Colonic mucosa (tissue), 4 donors: ENCODE measurements around the gene GRHPR. TPM values are rescaled to one million over a fixed set of nuclear protein-coding genes. Genes with fewer than 3 reads are reported as not detected.

ENCODE experiments used
- DNase-seq: peaks from one replicate; pipeline ENCODE4 v3.0.0-alpha.2; 2020
- H3K27ac ChIP-seq: fragments of 200-600 bp; one replicate; pipeline ENCODE4 v1.8.0; 2021
- H3K27me3 ChIP-seq: fragments of 200-600 bp; one replicate; pipeline ENCODE4 v1.8.0; 2021
- H3K36me3 ChIP-seq: fragments of 200-600 bp; one replicate; pipeline ENCODE4 v1.8.0; 2021
- H3K4me1 ChIP-seq: fragments of 200-600 bp; one replicate; pipeline ENCODE4 v1.8.0; 2021; ENCODE audit warnings: mild to moderate bottlenecking
- H3K4me3 ChIP-seq: fragments of 200-600 bp; one replicate; pipeline ENCODE4 v1.8.0; 2021
- H3K9ac ChIP-seq, 2 donors: one replicate each; pipeline ENCODE4 v1.7.0; 2013; ENCODE audit warnings: control low read depth in 2 of 2, low read depth in 2 of 2, low read length in 2 of 2
- H3K9me3 ChIP-seq: fragments of 200-600 bp; one replicate; pipeline ENCODE4 v1.8.0; 2021
- CTCF ChIP-seq: fragments of 200-600 bp; IDR thresholded peaks from one replicate; pipeline ENCODE4 v1.8.0; 2022; ENCODE audit warnings: antibody characterized with exemption, mild to moderate bottlenecking
- intact Hi-C: fragments of 100-400 bp; cut with DNase I; formaldehyde crosslinking; loops from one replicate; pipeline ENCODE4 v1.14.1; 2022
- total RNA-seq, 2 donors: library from RNA; stranded (reverse); fragmentation: NEBNext Ultra II Directional in 1 of 2; extraction: Animal tissue kit (Norgen Biotek cat#: 25700) in 1 of 2; gene quantifications; one replicate each; pipeline ENCODE4 v1.2.1, GENCODE V29; 2021
- donor health status: healthy.
- donor health status: DM: no; HTN: no; CAD: no.
- donor health status: DM: no; HTN: no; CAD: no.

GRHPR gene
- total RNA-seq, 2 donors from 2014 or later: 71.1 to 94.0 TPM

DNA sequence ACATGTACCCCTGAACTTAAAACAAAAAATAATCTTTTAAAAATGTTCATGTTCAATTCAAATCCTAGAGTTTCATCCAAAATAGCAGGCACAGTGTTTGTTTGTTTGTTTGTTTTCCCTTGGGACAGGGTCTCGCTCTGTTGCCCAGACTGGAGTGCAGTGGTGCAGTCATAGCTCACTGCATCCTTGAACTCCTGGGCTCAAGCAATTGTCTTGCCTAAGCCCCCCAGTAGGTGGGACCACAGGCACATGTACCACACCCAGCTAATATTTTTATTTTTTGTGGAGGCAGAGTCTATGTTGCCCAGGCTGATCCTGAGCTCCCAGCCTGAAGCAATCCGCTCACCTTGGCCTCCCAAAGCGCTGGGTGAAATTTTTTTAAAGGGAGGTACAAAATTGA lies 58.3 kb downstream of the GRHPR start:
- no peak overlapping the region for H3K9ac ChIP-seq
- intact Hi-C loops: no loop called here
- H3K36me3 ChIP-seq: no peaks in the 10 kb centered on the region
- H3K4me3 ChIP-seq: no peak overlapping the region
- no peak overlapping the region for H3K27ac ChIP-seq
- H3K9me3 ChIP-seq: no peaks in the 10 kb centered on the region
- no peak for DNase-seq
- H3K4me1 ChIP-seq: peaks cover 3% of the 10 kb centered on the region
- TF ChIP-seq CTCF: no peak
- no peaks in the 10 kb centered on the region for H3K27me3 ChIP-seq

DNA sequence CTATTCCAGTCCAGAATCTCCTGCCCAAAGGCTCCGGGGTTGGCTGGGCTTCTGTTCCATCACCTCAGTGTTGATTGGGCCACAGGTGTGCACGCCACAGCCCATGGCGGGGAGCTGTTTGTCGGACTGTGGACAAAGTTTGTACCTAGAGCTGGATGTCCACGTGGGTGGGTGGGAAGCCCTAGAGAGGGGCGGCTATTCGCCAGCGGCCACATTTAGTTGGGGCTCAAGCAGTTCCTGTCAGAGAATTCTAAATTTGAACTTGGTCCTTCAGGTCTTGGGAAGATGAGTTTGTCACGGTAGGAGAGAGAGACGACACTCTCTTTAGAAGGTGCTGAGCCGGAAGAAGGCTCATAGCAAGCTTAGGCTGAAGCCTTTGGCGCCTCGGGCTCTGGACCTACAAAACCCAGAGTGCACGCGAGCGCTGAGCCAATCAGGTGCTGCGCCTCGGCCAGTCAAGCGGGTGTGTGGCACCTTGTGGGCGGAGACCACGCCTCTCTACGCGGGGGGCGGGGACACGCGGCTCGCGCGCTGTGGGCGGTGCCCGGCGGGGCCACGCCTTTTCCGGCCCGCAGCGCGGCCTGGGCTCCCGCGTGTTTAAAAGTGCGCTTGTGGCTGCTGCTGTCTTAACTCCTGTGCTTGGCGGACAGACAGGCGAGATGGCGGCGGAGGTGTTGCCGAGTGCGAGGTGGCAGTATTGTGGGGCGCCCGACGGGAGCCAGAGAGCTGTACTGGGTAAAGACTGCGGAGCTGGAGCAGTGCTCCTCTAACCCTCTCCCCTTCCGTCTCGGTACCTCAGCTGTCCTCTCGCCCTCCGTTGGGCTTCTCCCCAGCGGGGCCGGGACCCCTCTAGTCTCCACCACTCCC lies 63.1 kb downstream of the GRHPR start, which contains the start of gene POLR1E:
Gene POLR1E (plus strand): TSS at position 560 of the 867 bp plus-strand sequence. CDS start 100 bp downstream, at position 660.
- Histone ChIP-seq H3K9ac (peak within 1 kb of the TSS; percentile 80 to 94), H3K36me3 (no peaks in the 10 kb centered on the region), H3K4me3 (peak within 1 kb of the TSS; percentile 83), H3K9me3 (no peaks in the 10 kb centered on the region), H3K27ac (peak within 1 kb of the TSS; percentile 41), H3K27me3 (no peaks in the 10 kb centered on the region), H3K4me1 (peaks cover 9% of the 10 kb centered on the region)
- intact Hi-C loops: no loop called here
- peak; percentile 97 for DNase-seq
- no peak for TF ChIP-seq CTCF

GRCh38 chr9:37486256-37486615 lies 63.7 kb downstream of the GRHPR start:
- no peak for TF ChIP-seq CTCF
- H3K4me1 ChIP-seq: peaks cover 9% of the 10 kb centered on the region
- no peaks in the 10 kb centered on the region for H3K27me3 ChIP-seq
- H3K36me3 ChIP-seq: no peaks in the 10 kb centered on the region
- no peaks in the 10 kb centered on the region for H3K9me3 ChIP-seq
- no peak for DNase-seq
- peak overlapping the region; percentile 15 for H3K27ac ChIP-seq
- intact Hi-C loops: no loop called here
- peak overlapping the region; percentile 83 for H3K4me3 ChIP-seq
- H3K9ac ChIP-seq: peak overlapping the region; percentile 80 to 94

Other genes starting within 250 kb of the GRHPR start
- gene ZBTB5, start 42.8 kb downstream of the GRHPR start, total RNA-seq: 1 to 10 TPM; 8.9 to 9.7 TPM
- gene POLR1E, start 63.3 kb downstream of the GRHPR start, total RNA-seq: 10 to 100 TPM; 10.8 to 19.3 TPM
- 1 to 10 TPM; 2.7 to 2.9 TPM for gene FBXO10, start 153.7 kb downstream of the GRHPR start, total RNA-seq
- gene TOMM5, start 169.9 kb downstream of the GRHPR start, total RNA-seq: 100 to 1,000 TPM in 1 of 2 donors, 10 to 100 TPM in 1; 59.9 to 112 TPM
- gene FRMPD1, start 228.3 kb downstream of the GRHPR start, total RNA-seq: under 1 TPM; 0.08 to 0.35 TPM